Measurements from ENCODE around the gene NHS. TPM values are rescaled to one million over a fixed set of nuclear protein-coding genes. Genes with fewer than 3 reads are reported as not detected.

Gene NHS
- total and polyA plus RNA-seq, 2 of the 13 experiments (the other 11 are each of a cell fraction or from before 2014, with no cell fraction given), result 0.02 TPM; not detected in 1

- FAIRE-seq (no peak), DNase-seq (ENCODE audit: low spot score) (no peak), ATAC-seq (no peak)
- H2AFZ ChIP-seq (ENCODE audit: low read length), result no peak overlapping the region
- H3K79me2 ChIP-seq (ENCODE audit: insufficient read depth, low read length), result no peaks in the 10 kb centered on the region
- ChIA-PET POLR2A (no interaction called here), CTCF (ENCODE audit: low intra/inter-chr PET ratio, low total read pairs) (no interaction called here)
- no peaks in the 10 kb centered on the region for H3K4me1 ChIP-seq (ENCODE audit: insufficient read depth, low read length)
- no peaks in the 10 kb centered on the region for H3K36me3 ChIP-seq (replicated peaks in 1 of 2; ENCODE audit: control insufficient read depth in 1 of 2, insufficient read depth in 2 of 2, low read length in 2 of 2)
- intact Hi-C loops (cut with micrococcal nuclease; ENCODE audit: unreplicated experiment), result no loop called here
- H3K4me3 ChIP-seq (replicated peaks in 1 of 3; ENCODE audit: insufficient read depth in 1 of 3, low read depth in 2 of 3, low read length in 3 of 3), result no peak overlapping the region
- H4K20me1 ChIP-seq (ENCODE audit: insufficient read depth, low read length), result no peaks in the 10 kb centered on the region
- in situ Hi-C loops (cut with HindIII; ENCODE audit: extremely low pct_ligation_motif_present, low pct_unique_long_range_greater_than_20kb), result no loop called here
- H3K27me3 ChIP-seq (ENCODE audit: control insufficient read depth in 1 of 2, insufficient read depth in 2 of 2, low read length in 2 of 2), result no peaks in the 10 kb centered on the region
- H3K4me2 ChIP-seq (ENCODE audit: low read depth, low read length), result no peak overlapping the region
- no peak overlapping the region for H3K9ac ChIP-seq (ENCODE audit: insufficient read depth, low read depth, low read length)
- WGBS (ENCODE audit: low lambda C conversion rate), result 24% methylated on average over 5 of the region's 5 CpGs
- no peaks in the 10 kb centered on the region for H3K9me3 ChIP-seq (ENCODE audit: low read length)
- no peak overlapping the region for H3K27ac ChIP-seq (ENCODE audit: extremely low read length, insufficient read depth, low read length)
- BruUV-seq (replicated peaks), result no TSS peak
- TF ChIP-seq ZNF460 (CRISPR knock-in tag; IDR thresholded peaks at IDR 0.05; ENCODE audit: borderline replicate concordance), result no peak
- TF ChIP-seq ZNF101 (CRISPR knock-in tag; IDR thresholded peaks at IDR 0.05; ENCODE audit: borderline replicate concordance, low read depth), result no peak
- no peak for TF ChIP-seq ZNF780A (CRISPR knock-in tag; IDR thresholded peaks at IDR 0.05)
- TF ChIP-seq ZNF562 (CRISPR knock-in tag; IDR thresholded peaks at IDR 0.05; ENCODE audit: borderline replicate concordance), result no peak
- no peak for TF ChIP-seq ZNF569 (CRISPR knock-in tag; IDR thresholded peaks at IDR 0.05; ENCODE audit: borderline replicate concordance)
- no peak for TF ChIP-seq NBN (conservative IDR thresholded peaks at IDR 0.05)
- no peak for TF ChIP-seq HMGA1 (CRISPR knock-in tag; conservative IDR thresholded peaks at IDR 0.05)
- TF ChIP-seq ZNF350 (CRISPR knock-in tag; IDR thresholded peaks at IDR 0.05; ENCODE audit: borderline replicate concordance, low read depth), result no peak
- TF ChIP-seq THYN1 (CRISPR knock-in tag; IDR thresholded peaks at IDR 0.05; ENCODE audit: borderline replicate concordance, low read depth), result no peak
- TF ChIP-seq HNRNPH1 (optimal IDR thresholded peaks at IDR 0.05; ENCODE audit: low read depth, low read length), result no peak
- TF ChIP-seq MYNN (CRISPR knock-in tag; IDR thresholded peaks at IDR 0.05; ENCODE audit: low read depth), result no peak
- TF ChIP-seq ZNF550 (CRISPR knock-in tag; IDR thresholded peaks at IDR 0.05; ENCODE audit: borderline replicate concordance), result no peak
- no peak for TF ChIP-seq ZNF841 (CRISPR knock-in tag; IDR thresholded peaks at IDR 0.05; ENCODE audit: borderline replicate concordance)
- TF ChIP-seq LRRFIP1 (CRISPR knock-in tag; conservative IDR thresholded peaks at IDR 0.05), result no peak
- TF ChIP-seq ZNF749 (CRISPR knock-in tag; IDR thresholded peaks at IDR 0.05; ENCODE audit: borderline replicate concordance), result no peak
- no peak for TF ChIP-seq FOSL1 (CRISPR knock-in tag; IDR thresholded peaks at IDR 0.05; ENCODE audit: borderline replicate concordance)
- TF ChIP-seq JARID2 (CRISPR knock-in tag; IDR thresholded peaks at IDR 0.05; ENCODE audit: insufficient replicate concordance), result no peak
Measured at GRCh38 chrX:17554914-17555313, 179.9 kb downstream of the NHS start.
